ENCODE measurements around the gene C1QL3. TPM values are rescaled to one million over a fixed set of nuclear protein-coding genes. Genes with fewer than 3 reads are reported as not detected.

Gene C1QL3
- total RNA-seq, 4 donors from 2014 or later, result 0.18 TPM; not detected in 3

DNA sequence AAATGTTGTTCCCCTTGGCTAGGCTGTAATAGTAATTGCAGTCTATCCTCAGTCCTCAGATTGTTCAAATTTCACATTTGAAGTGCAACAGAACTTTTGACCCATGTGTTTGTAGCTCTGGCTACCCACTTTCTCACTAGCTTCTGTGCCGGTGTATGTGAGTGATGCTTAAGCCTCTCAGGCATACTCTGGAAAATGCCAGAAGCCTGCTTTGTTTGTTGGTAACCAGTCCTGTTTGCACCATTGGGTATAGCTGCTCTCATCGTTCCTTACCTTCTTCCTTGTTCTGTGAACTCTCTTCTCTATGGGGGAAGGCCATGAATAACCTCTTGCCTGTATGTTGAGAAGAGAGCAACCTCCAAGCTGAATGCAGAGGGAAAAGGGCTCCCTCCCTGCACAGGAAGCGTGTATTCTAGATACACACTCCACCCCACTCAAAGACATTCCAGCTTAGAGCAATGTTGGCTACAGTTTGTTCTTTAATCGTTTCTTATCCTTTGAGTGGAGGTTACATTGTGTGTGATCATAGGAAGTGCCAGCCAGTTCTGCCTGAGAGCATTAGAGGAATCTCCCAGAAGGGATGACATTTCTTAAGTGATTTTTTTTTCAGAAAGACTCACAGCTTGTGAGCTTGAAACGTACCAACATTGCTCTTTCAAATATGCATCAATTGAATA is 40.5 kb downstream of the C1QL3 start:
- Histone ChIP-seq H3K4me3 (no peak overlapping the region), H3K4me1 (no peaks in the 10 kb centered on the region), H3K36me3 (peaks cover 1% of the 10 kb centered on the region), H3K27me3 (no peaks in the 10 kb centered on the region), H3K9me3 (no peaks in the 10 kb centered on the region), H3K27ac (no peak overlapping the region)
- TF ChIP-seq POLR2AphosphoS5 (IDR thresholded peaks at IDR 0.05) (no peak), POLR2A (IDR thresholded peaks at IDR 0.05) (no peak), EP300 (IDR thresholded peaks at IDR 0.05) (no peak)
- TF ChIP-seq, protein P1, sequence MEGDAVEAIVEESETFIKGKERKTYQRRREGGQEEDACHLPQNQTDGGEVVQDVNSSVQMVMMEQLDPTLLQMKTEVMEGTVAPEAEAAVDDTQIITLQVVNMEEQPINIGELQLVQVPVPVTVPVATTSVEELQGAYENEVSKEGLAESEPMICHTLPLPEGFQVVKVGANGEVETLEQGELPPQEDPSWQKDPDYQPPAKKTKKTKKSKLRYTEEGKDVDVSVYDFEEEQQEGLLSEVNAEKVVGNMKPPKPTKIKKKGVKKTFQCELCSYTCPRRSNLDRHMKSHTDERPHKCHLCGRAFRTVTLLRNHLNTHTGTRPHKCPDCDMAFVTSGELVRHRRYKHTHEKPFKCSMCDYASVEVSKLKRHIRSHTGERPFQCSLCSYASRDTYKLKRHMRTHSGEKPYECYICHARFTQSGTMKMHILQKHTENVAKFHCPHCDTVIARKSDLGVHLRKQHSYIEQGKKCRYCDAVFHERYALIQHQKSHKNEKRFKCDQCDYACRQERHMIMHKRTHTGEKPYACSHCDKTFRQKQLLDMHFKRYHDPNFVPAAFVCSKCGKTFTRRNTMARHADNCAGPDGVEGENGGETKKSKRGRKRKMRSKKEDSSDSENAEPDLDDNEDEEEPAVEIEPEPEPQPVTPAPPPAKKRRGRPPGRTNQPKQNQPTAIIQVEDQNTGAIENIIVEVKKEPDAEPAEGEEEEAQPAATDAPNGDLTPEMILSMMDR (IDR thresholded peaks at IDR 0.05), result no peak
- WGBS, result 60% methylated on average over 5 of the region's 5 CpGs
- no peak for DNase-seq (ENCODE audit: low spot score in 2 of 2)

DNA sequence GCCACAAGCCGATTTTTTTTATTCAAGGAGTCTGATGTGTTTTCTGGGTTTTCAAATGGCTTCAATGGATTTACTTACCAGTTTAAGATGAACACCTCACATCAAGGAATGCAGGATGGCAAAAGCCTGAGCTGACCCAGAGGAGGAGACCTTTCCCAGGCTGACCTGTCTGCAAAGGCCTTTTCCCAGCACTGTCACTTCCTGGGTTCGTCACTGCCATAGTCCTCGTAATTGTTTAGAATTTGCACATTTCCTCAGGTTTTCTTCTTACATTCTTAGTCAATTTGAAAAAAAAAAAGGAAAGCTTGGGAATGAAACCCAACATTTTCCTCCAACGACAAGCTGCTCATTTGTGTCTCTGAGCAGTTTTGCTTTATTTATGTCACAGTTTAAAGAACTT is 42.9 kb downstream of the C1QL3 start:
- WGBS, result 95% methylated on average over 4 of the region's 4 CpGs
- Histone ChIP-seq H3K27ac (no peak overlapping the region), H3K4me1 (no peaks in the 10 kb centered on the region), H3K4me3 (no peak overlapping the region), H3K36me3 (no peaks in the 10 kb centered on the region), H3K9me3 (no peaks in the 10 kb centered on the region), H3K27me3 (no peaks in the 10 kb centered on the region)
- TF ChIP-seq, protein P1 (IDR thresholded peaks at IDR 0.05), result no peak
- TF ChIP-seq EP300 (IDR thresholded peaks at IDR 0.05), result no peak
- no peak for DNase-seq (ENCODE audit: low spot score in 2 of 2)

DNA sequence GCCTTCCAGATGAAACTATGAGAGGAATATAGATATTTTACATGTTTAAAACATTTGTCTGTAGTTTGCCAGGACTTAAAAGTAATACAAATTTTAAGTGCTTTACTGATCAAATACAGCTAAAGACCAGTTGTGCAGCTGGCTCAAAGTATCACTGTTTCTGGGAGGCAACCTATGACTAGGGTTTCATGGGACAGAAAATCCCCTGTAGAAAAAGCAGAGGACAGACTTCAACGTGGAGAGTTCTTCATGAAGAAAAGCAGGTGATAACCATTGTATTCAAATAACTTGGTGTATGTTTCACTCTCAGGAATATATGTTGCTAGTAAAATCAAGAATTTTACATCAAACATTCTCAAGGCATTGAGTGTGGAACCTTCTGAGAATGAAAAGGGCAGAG is 43.9 kb downstream of the C1QL3 start:
- Histone ChIP-seq H3K4me1 (no peaks in the 10 kb centered on the region), H3K4me3 (no peak overlapping the region), H3K9me3 (no peaks in the 10 kb centered on the region), H3K27ac (no peak overlapping the region), H3K36me3 (no peaks in the 10 kb centered on the region), H3K27me3 (no peaks in the 10 kb centered on the region)
- TF ChIP-seq EP300 (IDR thresholded peaks at IDR 0.05) (no peak), POLR2A (IDR thresholded peaks at IDR 0.05) (no peak), POLR2AphosphoS5 (IDR thresholded peaks at IDR 0.05) (no peak)
- WGBS, result 70% methylated on average over 1 of the region's 1 CpG
- no peak for DNase-seq (ENCODE audit: low spot score in 2 of 2)

DNA sequence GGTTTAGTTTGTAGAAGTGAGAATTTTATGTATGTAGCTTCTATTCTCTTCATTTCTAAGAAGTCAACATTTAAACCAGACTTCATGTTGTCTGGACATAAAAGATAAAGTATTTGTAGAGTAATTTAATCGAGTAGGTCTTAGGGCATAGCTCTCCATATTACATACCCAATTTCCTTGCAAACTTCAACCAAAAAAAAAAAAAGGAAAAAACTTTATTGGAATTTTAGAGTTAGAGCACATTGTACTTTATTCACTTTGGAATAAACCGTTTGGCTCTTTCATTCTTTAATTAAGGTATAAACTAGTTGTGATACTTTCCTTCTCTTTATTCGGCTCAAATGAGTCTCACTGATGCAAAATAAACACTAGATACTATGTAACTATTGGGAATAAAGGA is 48.9 kb downstream of the C1QL3 start:
- TF ChIP-seq, protein P1 (IDR thresholded peaks at IDR 0.05), result no peak
- TF ChIP-seq EP300 (IDR thresholded peaks at IDR 0.05) (no peak), POLR2A (IDR thresholded peaks at IDR 0.05) (no peak), POLR2AphosphoS5 (IDR thresholded peaks at IDR 0.05) (no peak)
- WGBS, result 92% methylated on average over 3 of the region's 3 CpGs
- H3K27ac ChIP-seq, result no peak overlapping the region

DNA sequence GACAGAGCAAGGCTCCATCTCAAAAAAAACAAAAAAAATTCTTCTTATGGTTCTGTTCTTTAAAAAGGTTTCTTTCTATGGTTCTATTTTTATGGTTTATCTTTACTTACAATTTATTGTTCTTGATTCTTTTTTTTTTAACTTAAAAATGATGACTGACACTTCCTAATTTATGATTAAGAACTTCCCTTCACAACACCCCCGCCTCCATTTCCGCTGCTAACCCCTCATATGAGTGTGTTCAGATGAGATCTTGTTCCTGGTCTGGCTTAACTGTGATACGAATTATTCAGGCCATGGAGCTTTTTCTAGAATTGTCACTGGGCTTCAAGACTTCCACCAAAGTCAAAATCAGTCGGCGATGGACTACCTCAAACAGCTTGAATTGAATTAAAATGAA is 50.9 kb downstream of the C1QL3 start:
- no peak overlapping the region for H3K4me3 ChIP-seq
- H3K27me3 ChIP-seq, result no peaks in the 10 kb centered on the region
- TF ChIP-seq POLR2AphosphoS5 (IDR thresholded peaks at IDR 0.05) (no peak), POLR2A (IDR thresholded peaks at IDR 0.05) (no peak), EP300 (IDR thresholded peaks at IDR 0.05) (no peak)
- TF ChIP-seq, protein P1 (IDR thresholded peaks at IDR 0.05), result no peak
- no peaks in the 10 kb centered on the region for H3K36me3 ChIP-seq
- WGBS, result 85% methylated on average over 5 of the region's 5 CpGs
- H3K4me1 ChIP-seq, result no peaks in the 10 kb centered on the region
- DNase-seq (ENCODE audit: low spot score in 2 of 2), result no peak
- no peak overlapping the region for H3K27ac ChIP-seq
- no peaks in the 10 kb centered on the region for H3K9me3 ChIP-seq

More for the DNA sequence above, 48.9 kb downstream of the C1QL3 start:
- no peak for DNase-seq (ENCODE audit: low spot score in 2 of 2)
- Histone ChIP-seq H3K36me3 (no peaks in the 10 kb centered on the region), H3K9me3 (no peaks in the 10 kb centered on the region), H3K4me1 (no peaks in the 10 kb centered on the region), H3K27me3 (no peaks in the 10 kb centered on the region), H3K4me3 (no peak overlapping the region)

DNA sequence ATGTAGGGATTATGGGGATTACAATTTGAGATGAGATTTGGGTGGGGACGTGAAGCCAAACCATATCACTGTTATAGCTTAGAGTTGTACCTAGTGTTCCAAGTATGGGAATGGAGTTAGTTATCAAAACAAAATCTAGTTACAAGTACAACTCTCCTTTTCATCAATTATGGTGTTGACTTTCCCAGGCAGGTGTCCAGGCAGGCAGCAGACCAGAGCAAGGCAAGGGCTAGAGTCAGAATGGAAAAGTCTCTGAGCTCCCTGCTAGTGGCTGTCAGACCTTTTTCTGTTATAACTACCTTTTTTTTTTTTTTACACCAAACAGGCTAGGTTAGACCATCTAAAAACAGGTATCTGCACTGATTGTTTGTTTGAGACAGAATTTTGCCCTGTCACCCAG is 55.7 kb downstream of the C1QL3 start:
- Histone ChIP-seq H3K4me1 (no peaks in the 10 kb centered on the region), H3K27me3 (no peaks in the 10 kb centered on the region), H3K36me3 (no peaks in the 10 kb centered on the region), H3K9me3 (no peaks in the 10 kb centered on the region), H3K27ac (no peak overlapping the region), H3K4me3 (no peak overlapping the region)
- TF ChIP-seq POLR2AphosphoS5 (IDR thresholded peaks at IDR 0.05) (no peak), EP300 (IDR thresholded peaks at IDR 0.05) (no peak), POLR2A (IDR thresholded peaks at IDR 0.05) (no peak)
- TF ChIP-seq, protein P1 (IDR thresholded peaks at IDR 0.05), result no peak
- no peak for DNase-seq (ENCODE audit: low spot score in 2 of 2)
- 94% methylated on average over 1 of the region's 1 CpG for WGBS

All from suprapubic skin (tissue), 4 donors.